Stimulated activated CD4-positive, alpha-beta T cell treated with anti-CD3 and anti-CD28 coated beads, Interleukin-1b, Interleukin-23, amount 100 ng/mL, for 1 hour (primary cell): ENCODE results near the gene CD82.

Experiments used
- DNase-seq, 2 donors: peaks; one replicate each; pipeline ENCODE4 v3.0.0-alpha.2; 2020; ENCODE audit warnings: low read depth in 2 of 2

The CD82 gene

DNA sequence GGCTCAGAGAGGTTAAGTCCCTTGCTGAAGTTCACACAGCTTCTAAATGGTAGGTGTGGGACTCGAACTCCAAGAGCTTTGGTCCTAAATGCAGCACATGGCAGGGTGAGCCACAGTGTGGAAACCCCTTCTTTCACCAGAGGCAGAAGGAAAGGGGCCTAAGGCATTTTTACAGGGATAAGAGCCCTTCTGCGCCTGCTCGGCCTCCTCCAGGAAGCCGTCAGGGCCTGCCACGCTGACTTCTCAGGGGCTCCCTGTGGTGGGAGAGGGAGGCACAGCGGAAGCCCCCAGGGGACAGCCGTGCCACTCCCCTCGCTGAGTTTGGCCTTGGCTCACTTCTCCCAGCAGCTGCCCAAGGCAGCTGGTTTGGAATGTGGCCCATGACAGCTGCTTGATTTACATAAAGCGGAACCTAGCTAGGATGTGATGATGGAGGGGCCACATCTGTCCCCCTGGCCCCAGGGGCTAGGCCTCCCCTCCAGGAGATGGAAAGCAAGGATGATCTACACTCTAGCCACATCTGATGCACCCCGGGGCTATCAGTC lies 35.4 kb downstream of the CD82 start:
- no peak for DNase-seq

- DNase-seq: peak in 1 of 2 donors; percentile 21
Observed at GRCh38 chr11:44601471-44602370, 36.3 kb downstream of the CD82 start.

DNA sequence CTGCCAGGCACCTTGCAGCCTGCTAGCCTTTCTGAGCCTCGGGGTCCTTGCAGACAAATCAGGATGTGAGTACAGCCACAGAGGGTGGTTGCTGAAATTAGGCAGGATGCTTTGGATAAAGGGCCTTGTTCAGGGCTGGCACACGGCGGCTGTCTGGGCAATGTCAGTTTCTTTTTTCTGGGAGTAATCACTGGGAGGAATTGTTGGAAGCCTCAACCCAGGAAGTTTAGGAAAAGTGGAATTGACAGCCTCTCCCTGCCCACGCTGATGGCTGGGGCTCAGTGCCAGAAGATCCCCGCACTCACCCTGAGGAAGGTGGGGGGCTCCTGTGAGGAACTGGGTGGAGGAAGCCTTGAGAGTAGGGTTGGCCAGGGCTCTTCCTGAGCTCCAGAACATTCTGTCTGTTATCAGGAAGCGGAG lies 37.4 kb downstream of the CD82 start:
- no peak for DNase-seq

DNA sequence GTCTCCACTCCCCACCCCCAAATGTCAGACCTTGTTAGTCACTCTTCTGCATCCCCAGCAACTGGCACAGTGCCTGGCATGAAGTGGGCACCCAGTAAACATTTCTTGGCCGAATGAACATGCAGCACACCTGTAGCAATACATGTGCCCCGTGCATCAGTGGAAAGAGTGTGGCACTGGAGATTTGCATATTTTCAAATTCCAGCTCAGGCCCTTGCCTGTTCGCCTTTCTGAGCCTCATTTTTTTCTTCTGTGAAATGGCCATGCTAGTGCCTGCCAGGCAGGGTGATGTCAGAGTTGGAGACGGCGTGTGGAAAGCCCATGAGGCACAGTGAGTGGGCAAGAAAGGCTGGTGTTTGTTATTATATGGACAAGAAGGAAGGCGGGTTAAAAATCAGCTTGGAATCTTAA lies 38.7 kb downstream of the CD82 start:
- DNase-seq: no peak

- no peak for DNase-seq
Observed at GRCh38 chr11:44605068-44605708, 39.7 kb downstream of the CD82 start.

DNA sequence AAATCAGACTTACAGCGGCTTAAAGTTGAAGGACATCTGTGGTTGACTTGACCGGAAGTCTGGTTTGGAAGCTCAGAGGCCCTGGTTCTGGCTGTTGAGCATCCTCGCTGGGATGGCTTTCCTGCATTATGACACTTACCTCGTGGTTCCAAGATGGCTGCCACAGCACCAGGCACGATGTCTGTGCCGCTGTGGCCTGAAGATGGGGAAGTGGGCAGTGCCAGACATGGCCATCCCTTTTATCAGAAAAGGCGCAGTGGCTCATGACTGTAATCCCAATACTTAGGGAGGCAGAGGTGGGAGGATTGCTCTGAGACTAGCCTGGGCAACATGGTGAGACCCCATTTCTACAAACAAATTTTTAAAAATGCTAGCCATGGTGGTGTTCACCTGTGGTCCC lies 40.5 kb downstream of the CD82 start:
- DNase-seq: no peak

DNA sequence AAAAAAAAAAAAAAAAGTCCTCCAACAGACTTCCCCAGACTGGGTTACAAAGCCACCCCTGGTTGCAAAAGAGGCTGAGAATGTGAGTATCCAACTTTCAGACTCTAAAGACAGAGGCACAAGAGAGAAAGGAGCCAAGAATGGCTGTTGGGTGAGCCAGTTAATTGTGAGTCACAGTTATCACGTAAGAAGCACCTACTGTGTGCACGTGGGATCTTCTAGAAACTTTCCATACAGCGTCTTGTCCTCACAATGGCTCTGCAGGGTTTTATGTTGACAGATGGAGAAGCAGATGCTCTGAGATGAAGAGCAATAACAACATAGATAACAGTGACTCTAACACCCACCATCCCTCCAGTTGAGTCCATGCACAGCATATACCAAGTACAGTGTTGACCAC lies 41.0 kb downstream of the CD82 start:
- DNase-seq: no peak

GRCh38 chr11:44607319-44607962 lies 42.0 kb downstream of the CD82 start:
- DNase-seq: no peak

DNA sequence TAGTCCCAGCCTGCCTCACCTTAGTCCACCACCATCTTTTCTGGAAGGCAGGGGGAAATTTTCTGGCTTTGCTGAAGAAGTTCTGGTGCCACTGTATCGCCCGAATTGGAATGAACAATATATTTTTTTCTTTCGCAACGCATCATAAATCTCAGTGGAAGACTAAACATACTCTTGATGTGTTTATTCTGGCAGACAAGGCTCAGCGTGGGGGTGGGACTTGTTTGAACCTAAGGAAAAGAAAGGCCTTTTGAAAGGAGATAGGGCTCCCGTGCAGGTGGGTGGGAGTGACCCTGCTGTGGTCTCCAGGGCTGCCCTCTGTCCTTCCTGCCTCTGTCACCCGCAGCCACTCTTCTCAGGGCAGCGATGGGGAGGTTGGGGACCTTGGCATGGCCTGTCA lies 42.5 kb downstream of the CD82 start:
- no peak for DNase-seq

DNA sequence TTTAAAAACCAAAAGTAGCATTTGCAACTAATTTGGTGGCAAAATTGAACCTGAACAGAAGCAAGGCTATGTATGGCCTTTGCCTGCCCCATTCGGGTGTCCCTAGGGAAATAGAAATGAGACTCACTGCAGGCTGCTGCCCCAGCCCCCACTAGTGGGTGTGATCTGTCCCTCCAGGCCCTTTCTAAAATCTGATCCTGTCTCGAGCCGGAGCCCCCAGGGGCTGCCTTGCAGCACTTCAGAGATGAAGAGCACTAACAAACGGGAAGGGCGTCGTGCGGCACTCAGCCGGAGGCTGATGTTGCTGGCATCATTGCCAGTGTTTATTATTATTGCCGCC lies 43.2 kb downstream of the CD82 start:
- DNase-seq: no peak

- DNase-seq: no peak
Observed at GRCh38 chr11:44608991-44609782, 43.7 kb downstream of the CD82 start.

DNA sequence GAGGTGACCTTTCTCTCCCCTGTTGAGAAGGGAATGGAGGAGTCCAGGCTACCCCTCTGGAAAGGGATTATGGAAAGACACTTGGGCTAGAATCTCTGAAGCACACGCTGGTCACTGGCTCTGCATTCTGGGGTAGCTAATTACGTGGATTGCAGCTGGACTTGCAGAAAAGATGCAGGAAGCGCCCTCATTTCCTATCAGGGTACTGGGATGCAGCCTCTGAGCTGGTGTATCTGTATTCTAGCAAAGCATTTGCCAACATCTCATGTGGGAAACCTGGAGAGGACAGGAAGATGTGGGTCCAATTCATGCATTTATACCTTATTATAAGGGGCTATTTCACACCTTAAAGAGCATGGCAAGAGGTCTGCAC lies 44.3 kb downstream of the CD82 start:
- no peak for DNase-seq

DNA sequence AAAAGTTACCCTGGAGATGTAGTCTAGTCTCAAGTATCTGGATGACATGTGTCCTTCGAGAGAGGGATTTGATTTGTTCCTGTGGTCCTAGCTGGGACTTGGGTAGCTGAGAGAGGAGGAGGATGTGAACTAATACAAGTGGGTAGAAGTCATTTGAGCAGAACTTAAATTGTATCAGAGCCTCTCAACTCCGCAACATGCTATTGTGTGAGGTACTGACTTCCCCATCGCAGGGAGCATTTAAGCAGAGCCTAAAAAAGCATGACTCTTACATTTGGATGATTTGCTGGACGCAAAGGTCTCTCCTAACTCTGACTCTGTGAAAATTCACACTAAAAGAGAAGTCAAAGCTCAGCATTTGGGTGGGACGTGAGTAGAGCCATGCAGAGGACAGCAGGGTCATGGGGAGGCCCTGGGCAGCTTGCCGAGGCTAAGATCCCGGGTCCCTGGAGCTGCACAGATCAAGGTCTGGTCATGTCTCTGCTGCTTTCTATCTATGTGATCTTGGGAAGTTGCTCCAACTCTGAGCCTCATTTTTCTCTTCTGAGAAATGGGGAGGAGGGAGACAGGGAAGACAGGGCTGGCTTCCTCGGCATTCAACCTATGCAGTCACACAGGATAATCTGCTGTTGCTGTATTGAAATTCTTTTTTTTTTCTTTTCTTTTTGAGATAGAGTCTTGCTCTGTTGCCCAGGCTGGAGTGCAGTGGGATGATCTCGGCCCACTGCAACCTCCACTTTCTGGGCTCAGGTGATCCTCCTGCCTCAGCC lies 44.9 kb downstream of the CD82 start:
- no peak for DNase-seq

DNA sequence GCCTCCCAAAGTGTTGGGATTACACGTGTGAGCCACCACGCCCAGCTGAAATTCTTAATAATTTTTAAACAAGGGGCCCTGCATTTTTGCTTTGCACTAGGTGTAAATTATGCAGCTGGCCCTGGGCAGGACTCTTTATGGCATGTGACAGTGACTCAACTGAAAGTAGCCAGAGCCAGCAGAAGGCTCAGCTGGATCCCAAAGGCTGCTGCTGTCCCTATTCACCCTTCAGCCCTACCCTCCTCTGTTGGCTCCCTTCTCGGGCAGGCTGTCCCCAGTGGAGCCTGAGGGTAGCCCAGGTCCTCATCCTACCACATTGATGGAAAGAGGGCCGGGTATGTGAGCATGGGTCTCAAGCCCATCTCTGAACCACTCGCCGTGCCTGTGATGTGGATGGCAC lies 45.6 kb downstream of the CD82 start:
- no peak for DNase-seq

- DNase-seq: peak in 1 of 2 donors; percentile 37
Observed at GRCh38 chr11:44611687-44612434, 46.4 kb downstream of the CD82 start.

- DNase-seq: no peak
Observed at GRCh38 chr11:44613153-44613552, 47.7 kb downstream of the CD82 start.

GRCh38 chr11:44614281-44614775 lies 48.9 kb downstream of the CD82 start:
- no peak for DNase-seq

- DNase-seq: no peak
Observed at GRCh38 chr11:44615041-44615755, 49.7 kb downstream of the CD82 start.
